Sigmoid colon (tissue), 3 donors: ENCODE data around the gene CAMTA1.

ENCODE experiments used
- CTCF ChIP-seq, 4 experiments: fragments of 450-650 bp in 3 of 4; fragments of 200-600 bp in 1 of 4; IDR thresholded peaks; one replicate each; pipeline ENCODE4 v1.5.1; 2016 to 2019; ENCODE audit warnings: antibody characterized with exemption in 4 of 4, mild to moderate bottlenecking in 3 of 4, moderate library complexity in 2 of 4
- POLR2A ChIP-seq, 2 donors: fragments of 450-650 bp; IDR thresholded peaks; one replicate each; pipeline ENCODE4 v1.6.1; 2016; ENCODE audit warnings: antibody characterized with exemption in 2 of 2, mild to moderate bottlenecking in 2 of 2, moderate library complexity in 2 of 2

- TF ChIP-seq CTCF (IDR thresholded peaks at IDR 0.05) (no peak), POLR2A (IDR thresholded peaks at IDR 0.05) (no peak)
These were observed 756.4 kb downstream of the CAMTA1 start for GRCh38 chr1:7541629-7542028.
